MM.1S (cell line): ENCODE results near the gene HOXD11.

Experiments used
- EZH2 ChIP-seq: fragments of 300-600 bp; sonication (generic); optimal IDR thresholded peaks from 2 replicates; pipeline ENCODE3; 2017; ENCODE audit warnings: low read depth, mild to moderate bottlenecking, antibody characterized with exemption, low read length, mixed read lengths
- EZH2phosphoT487 ChIP-seq: fragments of 300-600 bp; sonication (generic); IDR thresholded peaks from 2 replicates; pipeline ENCODE4 v1.6.1; 2018; ENCODE audit warnings: antibody characterized with exemption, low read length
- TF ChIP-seq, protein P1 (sequence below): fragments of 300-600 bp; sonication (generic); IDR thresholded peaks from 2 replicates; pipeline ENCODE4 v1.5.1; 2016; ENCODE audit warnings: antibody characterized with exemption, low read length, mixed read lengths

DNA sequence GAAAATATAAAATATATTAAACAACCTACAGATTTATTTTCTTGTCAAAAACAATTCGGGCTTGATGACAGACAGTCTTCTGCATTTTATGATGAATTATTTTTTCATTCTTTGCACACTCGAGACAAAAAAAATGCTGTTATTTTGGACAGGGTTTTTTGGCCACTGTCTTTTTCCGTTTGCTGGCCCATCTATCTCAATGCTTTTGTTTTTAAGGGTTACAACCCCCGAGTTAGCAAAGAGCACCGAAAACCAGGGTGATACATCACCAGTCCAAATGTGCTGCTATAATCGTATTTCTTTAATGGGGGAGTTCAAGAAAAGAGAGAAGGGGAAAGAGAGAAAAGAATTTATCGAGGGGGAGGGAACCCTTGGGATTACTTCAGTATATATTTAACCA lies 31.0 kb upstream of the HOXD11 start:
- TF ChIP-seq, protein P1, sequence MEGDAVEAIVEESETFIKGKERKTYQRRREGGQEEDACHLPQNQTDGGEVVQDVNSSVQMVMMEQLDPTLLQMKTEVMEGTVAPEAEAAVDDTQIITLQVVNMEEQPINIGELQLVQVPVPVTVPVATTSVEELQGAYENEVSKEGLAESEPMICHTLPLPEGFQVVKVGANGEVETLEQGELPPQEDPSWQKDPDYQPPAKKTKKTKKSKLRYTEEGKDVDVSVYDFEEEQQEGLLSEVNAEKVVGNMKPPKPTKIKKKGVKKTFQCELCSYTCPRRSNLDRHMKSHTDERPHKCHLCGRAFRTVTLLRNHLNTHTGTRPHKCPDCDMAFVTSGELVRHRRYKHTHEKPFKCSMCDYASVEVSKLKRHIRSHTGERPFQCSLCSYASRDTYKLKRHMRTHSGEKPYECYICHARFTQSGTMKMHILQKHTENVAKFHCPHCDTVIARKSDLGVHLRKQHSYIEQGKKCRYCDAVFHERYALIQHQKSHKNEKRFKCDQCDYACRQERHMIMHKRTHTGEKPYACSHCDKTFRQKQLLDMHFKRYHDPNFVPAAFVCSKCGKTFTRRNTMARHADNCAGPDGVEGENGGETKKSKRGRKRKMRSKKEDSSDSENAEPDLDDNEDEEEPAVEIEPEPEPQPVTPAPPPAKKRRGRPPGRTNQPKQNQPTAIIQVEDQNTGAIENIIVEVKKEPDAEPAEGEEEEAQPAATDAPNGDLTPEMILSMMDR = no peak
- TF ChIP-seq EZH2phosphoT487 (no peak), EZH2 (no peak)
